ENCODE data around the gene USP11.

DNA sequence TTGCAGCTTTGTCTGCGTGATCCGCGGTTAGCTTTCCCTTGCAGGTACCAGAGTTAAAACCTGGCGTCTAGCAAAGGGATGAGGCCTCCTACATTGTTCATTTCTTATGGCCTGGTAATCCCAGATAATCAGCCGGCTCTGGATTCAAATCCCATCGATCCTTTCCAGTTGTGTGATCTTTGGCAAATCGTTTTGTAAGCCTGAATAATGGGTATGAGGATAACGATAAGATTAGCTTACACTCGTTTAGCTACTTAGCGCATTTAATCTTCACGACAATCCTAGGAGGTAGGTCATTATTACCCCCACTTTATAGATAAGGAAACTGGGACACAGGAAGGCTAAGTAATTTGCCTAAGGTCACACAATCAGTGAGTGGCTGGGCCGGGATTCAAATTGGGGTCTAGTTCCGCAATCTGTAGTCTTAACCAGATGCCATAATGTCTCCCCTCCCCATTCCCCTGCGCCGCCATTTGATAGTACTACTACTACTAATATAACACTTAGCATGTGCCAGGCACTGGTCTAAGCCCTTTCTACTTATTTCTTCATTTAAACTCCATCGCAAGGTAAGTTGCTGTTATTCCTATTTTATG, 40.9 kb upstream of the USP11 start:
- no peak for TF ChIP-seq GLIS3 (CRISPR knock-in tag; IDR thresholded peaks at IDR 0.05)
- TF ChIP-seq, protein P1, sequence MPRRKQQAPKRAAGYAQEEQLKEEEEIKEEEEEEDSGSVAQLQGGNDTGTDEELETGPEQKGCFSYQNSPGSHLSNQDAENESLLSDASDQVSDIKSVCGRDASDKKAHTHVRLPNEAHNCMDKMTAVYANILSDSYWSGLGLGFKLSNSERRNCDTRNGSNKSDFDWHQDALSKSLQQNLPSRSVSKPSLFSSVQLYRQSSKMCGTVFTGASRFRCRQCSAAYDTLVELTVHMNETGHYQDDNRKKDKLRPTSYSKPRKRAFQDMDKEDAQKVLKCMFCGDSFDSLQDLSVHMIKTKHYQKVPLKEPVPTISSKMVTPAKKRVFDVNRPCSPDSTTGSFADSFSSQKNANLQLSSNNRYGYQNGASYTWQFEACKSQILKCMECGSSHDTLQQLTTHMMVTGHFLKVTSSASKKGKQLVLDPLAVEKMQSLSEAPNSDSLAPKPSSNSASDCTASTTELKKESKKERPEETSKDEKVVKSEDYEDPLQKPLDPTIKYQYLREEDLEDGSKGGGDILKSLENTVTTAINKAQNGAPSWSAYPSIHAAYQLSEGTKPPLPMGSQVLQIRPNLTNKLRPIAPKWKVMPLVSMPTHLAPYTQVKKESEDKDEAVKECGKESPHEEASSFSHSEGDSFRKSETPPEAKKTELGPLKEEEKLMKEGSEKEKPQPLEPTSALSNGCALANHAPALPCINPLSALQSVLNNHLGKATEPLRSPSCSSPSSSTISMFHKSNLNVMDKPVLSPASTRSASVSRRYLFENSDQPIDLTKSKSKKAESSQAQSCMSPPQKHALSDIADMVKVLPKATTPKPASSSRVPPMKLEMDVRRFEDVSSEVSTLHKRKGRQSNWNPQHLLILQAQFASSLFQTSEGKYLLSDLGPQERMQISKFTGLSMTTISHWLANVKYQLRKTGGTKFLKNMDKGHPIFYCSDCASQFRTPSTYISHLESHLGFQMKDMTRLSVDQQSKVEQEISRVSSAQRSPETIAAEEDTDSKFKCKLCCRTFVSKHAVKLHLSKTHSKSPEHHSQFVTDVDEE (CRISPR knock-in tag; IDR thresholded peaks at IDR 0.05), result no peak

Data from SK-N-SH treated with all-trans-retinoic acid at 6 μM for 48 hours (cell line).